OCI-LY3 (cell line): ENCODE measurements around the gene CIAPIN1.

Source experiments
- H2AFZ ChIP-seq: fragments of 200-600, 300-600 bp; shearing (Covaris generic); 2 replicates; pipeline ENCODE4 v1.6.0; 2014; ENCODE audit warnings: antibody characterized with exemption, low read depth, low read length
- H3K27ac ChIP-seq: fragments of 200-600, 300-600 bp; sonication (generic); 2 replicates; pipeline ENCODE4 v1.5.1; 2014; ENCODE audit warnings: mild to moderate bottlenecking, low read length, moderate library complexity, mixed read lengths
- H3K27me3 ChIP-seq: fragments of 200-600, 300-600 bp; sonication (generic); 2 replicates; pipeline ENCODE4 v1.6.1; 2014; ENCODE audit warnings: low read depth, low read length, mixed read lengths
- H3K36me3 ChIP-seq: fragments of 200-600, 300-600 bp; sonication (generic); replicated peaks from 2 replicates; pipeline ENCODE3; 2014; ENCODE audit warnings: low read depth, low read length, mixed read lengths
- H3K4me1 ChIP-seq: fragments of 300-600, 200-600 bp; sonication (generic); 2 replicates; pipeline ENCODE4 v1.6.1; 2014; ENCODE audit warnings: low read length, mixed read lengths
- H3K4me2 ChIP-seq: fragments of 200-600, 300-600 bp; sonication (generic); 2 replicates; pipeline ENCODE4 v1.6.1; 2014; ENCODE audit warnings: low read length, mixed read lengths
- H3K4me3 ChIP-seq: fragments of 300-600, 200-600 bp; sonication (generic); 2 replicates; pipeline ENCODE4 v1.5.1; 2014; ENCODE audit warnings: antibody characterized with exemption, mild to moderate bottlenecking, low read length, moderate library complexity
- H3K79me2 ChIP-seq: fragments of 300-600, 200-600 bp; shearing (Covaris generic); 2 replicates; pipeline ENCODE4 v1.6.1; 2014; ENCODE audit warnings: mild to moderate bottlenecking, low read length, mixed read lengths
- H3K9ac ChIP-seq: fragments of 300-600, 200-600 bp; shearing (Covaris generic); 2 replicates; pipeline ENCODE4 v1.6.0; 2014; ENCODE audit warnings: mild to moderate bottlenecking, low read length, moderate library complexity
- H3K9me3 ChIP-seq: fragments of 200-600, 300-600 bp; shearing (Covaris generic); 2 replicates; pipeline ENCODE4 v1.6.1; 2014; ENCODE audit warnings: low read length, mixed read lengths; ENCODE audit not compliant: insufficient read depth
- H4K20me1 ChIP-seq: fragments of 200-600, 300-600 bp; sonication (generic); 2 replicates; pipeline ENCODE4 v1.6.1; 2016; ENCODE audit warnings: low read length, mixed read lengths; ENCODE audit not compliant: insufficient read depth
- CTCF ChIP-seq: fragments of 200-600, 300-600 bp; sonication (generic); IDR thresholded peaks from 2 replicates; pipeline ENCODE4 v1.5.1; 2014; ENCODE audit warnings: antibody characterized with exemption, low read length, low read depth
- EZH2phosphoT487 ChIP-seq: fragments of 200-600 bp; shearing (Covaris generic); IDR thresholded peaks from 2 replicates; pipeline ENCODE4 v1.6.1; 2018; ENCODE audit warnings: antibody characterized with exemption, mixed run types, low read depth

Gene CIAPIN1

DNA sequence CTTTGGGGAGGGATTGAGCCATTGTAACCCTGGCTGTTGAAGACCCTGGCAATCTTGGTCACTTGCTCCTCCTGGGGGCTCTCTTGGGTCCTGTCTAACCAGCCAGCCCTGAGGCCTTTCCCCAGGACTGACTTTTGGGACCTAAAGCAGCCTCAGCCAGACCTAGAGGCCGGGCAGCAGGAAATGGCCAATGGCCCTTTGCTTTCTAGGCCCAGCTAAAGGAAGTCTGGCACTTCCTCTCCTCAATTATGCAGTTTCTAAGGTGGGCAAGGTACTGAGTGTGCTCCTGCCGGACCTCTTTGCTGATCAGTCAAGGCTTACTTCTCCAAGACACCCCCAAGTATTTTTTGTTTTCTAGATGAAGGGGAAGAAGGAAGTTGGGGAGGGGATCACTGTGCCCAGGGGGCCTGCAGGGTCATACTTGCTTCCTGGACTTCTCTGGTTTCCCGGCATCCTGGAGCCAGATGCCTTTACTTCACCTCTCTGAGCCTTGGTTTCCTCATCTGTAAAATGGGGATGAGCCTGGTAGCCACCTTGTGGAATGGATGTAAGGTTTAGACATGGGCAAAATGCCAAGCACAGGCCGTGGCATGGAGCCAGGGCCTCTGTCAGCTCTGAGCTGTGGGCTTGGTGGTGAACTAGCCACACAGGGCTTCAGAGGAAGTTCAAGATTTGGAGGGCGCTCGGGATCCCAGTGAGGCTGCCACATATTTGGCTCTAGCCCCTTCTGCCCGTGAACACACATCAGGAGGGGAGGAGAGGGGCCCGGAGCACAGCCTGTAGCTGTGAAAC, 66.3 kb downstream of the CIAPIN1 start:
- TF ChIP-seq EZH2phosphoT487: no peak
- no peak for TF ChIP-seq CTCF
- peak overlapping the region; percentile 48 for H3K4me2 ChIP-seq
- peak overlapping the region; percentile 22 for H2AFZ ChIP-seq
- no peaks in the 10 kb centered on the region for H3K27me3 ChIP-seq
- peaks cover 5% of the 10 kb centered on the region; the same call in 1 of the 2 replicates for H3K79me2 ChIP-seq
- H4K20me1 ChIP-seq: no peaks in the 10 kb centered on the region
- H3K27ac ChIP-seq: peak overlapping the region; percentile 89
- no peaks in the 10 kb centered on the region for H3K36me3 ChIP-seq
- peaks cover 100% of the 10 kb centered on the region for H3K4me1 ChIP-seq
- peak overlapping the region; percentile 60 for H3K9ac ChIP-seq
- no peak overlapping the region for H3K4me3 ChIP-seq
- no peaks in the 10 kb centered on the region for H3K9me3 ChIP-seq

GRCh38 chr16:57379579-57379978, 67.6 kb downstream of the CIAPIN1 start:
- no peaks in the 10 kb centered on the region for H4K20me1 ChIP-seq
- no peaks in the 10 kb centered on the region for H3K9me3 ChIP-seq
- no peak overlapping the region for H2AFZ ChIP-seq
- H3K79me2 ChIP-seq: peaks cover 12% of the 10 kb centered on the region; the same call in 1 of the 2 replicates
- H3K9ac ChIP-seq: no peak overlapping the region
- H3K27me3 ChIP-seq: no peaks in the 10 kb centered on the region
- H3K4me2 ChIP-seq: no peak overlapping the region
- no peaks in the 10 kb centered on the region for H3K36me3 ChIP-seq
- H3K27ac ChIP-seq: peak overlapping the region; percentile 4; the same call in 1 of the 2 replicates
- peaks cover 98% of the 10 kb centered on the region for H3K4me1 ChIP-seq
- no peak for TF ChIP-seq CTCF
- no peak for TF ChIP-seq EZH2phosphoT487
- no peak overlapping the region for H3K4me3 ChIP-seq
